SU-DHL-6 (cell line): ENCODE measurements around the gene CACFD1.

Experiments used
- CTCF ChIP-seq: fragments of 200-600 bp; sonication (generic); IDR thresholded peaks from one replicate; pipeline ENCODE4 v1.5.1; 2017; ENCODE audit warnings: antibody characterized with exemption, mild to moderate bottlenecking, low read length, moderate library complexity; ENCODE audit not compliant: insufficient read depth, poor library complexity, severe bottlenecking
- EZH2phosphoT487 ChIP-seq: fragments of 200-600 bp; sonication (generic), shearing (Covaris generic); conservative IDR thresholded peaks from 2 replicates; pipeline ENCODE4 v1.6.1; 2018; ENCODE audit warnings: mild to moderate bottlenecking, antibody characterized with exemption, low read length, moderate library complexity, mixed read lengths

DNA sequence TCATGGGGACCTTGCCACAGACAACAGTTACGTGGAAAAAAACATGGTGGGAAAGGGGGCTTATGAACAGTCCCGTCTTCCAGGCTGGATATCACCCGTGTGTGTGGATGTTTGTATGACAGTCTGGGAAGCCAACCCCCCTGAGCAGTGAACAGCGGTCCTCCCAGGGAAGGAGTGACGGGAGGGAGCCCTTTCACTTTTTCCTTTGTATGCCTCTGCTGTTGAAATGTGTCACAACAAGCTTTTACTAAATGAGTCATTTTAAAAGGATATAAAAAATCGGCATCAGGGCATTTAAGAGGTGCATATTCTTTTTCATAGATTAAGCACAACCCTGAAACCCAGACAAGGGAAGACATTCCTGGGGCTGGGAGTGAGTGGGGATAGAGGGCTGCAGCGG lies 59.9 kb downstream of the CACFD1 start:
- TF ChIP-seq CTCF (no peak), EZH2phosphoT487 (no peak)
